SK-N-SH (cell line): Measurements from ENCODE around the gene ZNF490.

Experiments used
- EZH2phosphoT487 ChIP-seq: fragments of 200-600 bp; sonication (generic); IDR thresholded peaks from 2 replicates; pipeline ENCODE4 v1.6.1; 2017; ENCODE audit warnings: low read depth, mixed run types, mild to moderate bottlenecking, antibody characterized with exemption, moderate library complexity, borderline replicate concordance
- FOXM1 ChIP-seq: IDR thresholded peaks from 2 replicates; pipeline ENCODE4 v1.4.0; 2012; ENCODE audit warnings: low read depth, mild to moderate bottlenecking
- MXI1 ChIP-seq: IDR thresholded peaks from 2 replicates; pipeline ENCODE4 v1.6.1; 2012; ENCODE audit warnings: mild to moderate bottlenecking, low read depth, low read length, improper control_type of control experiment
- NRF1 ChIP-seq: IDR thresholded peaks from 2 replicates; pipeline ENCODE4 v1.6.1; 2012; ENCODE audit warnings: low read depth, mild to moderate bottlenecking, low read length
- POLR2AphosphoS5 ChIP-seq: IDR thresholded peaks from 2 replicates; pipeline ENCODE4 v1.6.1; 2012; ENCODE audit warnings: low read depth, low read length
- RAD21 ChIP-seq: IDR thresholded peaks from 2 replicates; pipeline ENCODE4 v1.6.1; 2012; ENCODE audit warnings: mild to moderate bottlenecking, low read length
- RFX5 ChIP-seq: IDR thresholded peaks from 2 replicates; pipeline ENCODE4 v1.6.1; 2012; ENCODE audit warnings: mild to moderate bottlenecking, improper control_type of control experiment, low read length
- SMC3 ChIP-seq: IDR thresholded peaks from 2 replicates; pipeline ENCODE4 v1.6.1; 2012; ENCODE audit warnings: low read depth, low read length, improper control_type of control experiment
- TAF1 ChIP-seq: IDR thresholded peaks from 2 replicates; pipeline ENCODE4 v1.6.1; 2012; ENCODE audit warnings: low read depth, mild to moderate bottlenecking, low read length, moderate library complexity, borderline replicate concordance
- TF ChIP-seq, protein P1 (sequence below): fragments of 150-350 bp; IDR thresholded peaks from 2 replicates; pipeline ENCODE4 v1.6.1; 2017; ENCODE audit warnings: antibody characterized with exemption, low read length, low read depth, borderline replicate concordance
- TF ChIP-seq, protein P2 (sequence below): fragments of 200-600 bp; sonication (generic); IDR thresholded peaks from 2 replicates; pipeline ENCODE4 v1.6.1; 2017; ENCODE audit warnings: antibody characterized with exemption, mild to moderate bottlenecking, moderate library complexity
- TF ChIP-seq, protein P3 (sequence below): IDR thresholded peaks from 2 replicates; pipeline ENCODE4 v1.4.0; 2012; ENCODE audit warnings: low read depth
- TF ChIP-seq, protein P4 (sequence below): fragments of 150-350 bp; IDR thresholded peaks from 2 replicates; pipeline ENCODE4 v1.6.1; 2016; ENCODE audit warnings: mild to moderate bottlenecking, low read depth, low read length

DNA sequence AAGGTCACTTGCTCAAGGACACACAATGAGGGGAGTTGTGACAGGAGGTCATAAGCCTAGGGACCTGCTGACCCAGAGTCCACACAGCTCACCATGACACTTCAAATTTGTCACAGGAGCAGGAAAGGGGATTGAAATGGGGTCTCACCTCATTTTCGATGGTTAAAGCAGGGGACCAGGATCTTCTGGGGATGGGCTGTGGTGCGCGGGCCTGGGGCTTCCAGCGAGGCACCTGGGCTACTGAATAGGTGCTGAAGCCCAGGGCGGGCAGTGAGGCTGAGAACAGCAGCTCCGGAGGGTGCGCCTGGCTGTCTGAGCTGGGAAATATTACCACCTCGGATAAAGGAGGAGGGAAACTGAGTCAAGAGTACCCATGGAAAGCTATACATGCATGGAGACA, 44.9 kb upstream of the ZNF490 start:
- TF ChIP-seq, protein P1, sequence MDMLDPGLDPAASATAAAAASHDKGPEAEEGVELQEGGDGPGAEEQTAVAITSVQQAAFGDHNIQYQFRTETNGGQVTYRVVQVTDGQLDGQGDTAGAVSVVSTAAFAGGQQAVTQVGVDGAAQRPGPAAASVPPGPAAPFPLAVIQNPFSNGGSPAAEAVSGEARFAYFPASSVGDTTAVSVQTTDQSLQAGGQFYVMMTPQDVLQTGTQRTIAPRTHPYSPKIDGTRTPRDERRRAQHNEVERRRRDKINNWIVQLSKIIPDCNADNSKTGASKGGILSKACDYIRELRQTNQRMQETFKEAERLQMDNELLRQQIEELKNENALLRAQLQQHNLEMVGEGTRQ = no peak
- TF ChIP-seq NRF1 = no peak
- TF ChIP-seq, protein P2, sequence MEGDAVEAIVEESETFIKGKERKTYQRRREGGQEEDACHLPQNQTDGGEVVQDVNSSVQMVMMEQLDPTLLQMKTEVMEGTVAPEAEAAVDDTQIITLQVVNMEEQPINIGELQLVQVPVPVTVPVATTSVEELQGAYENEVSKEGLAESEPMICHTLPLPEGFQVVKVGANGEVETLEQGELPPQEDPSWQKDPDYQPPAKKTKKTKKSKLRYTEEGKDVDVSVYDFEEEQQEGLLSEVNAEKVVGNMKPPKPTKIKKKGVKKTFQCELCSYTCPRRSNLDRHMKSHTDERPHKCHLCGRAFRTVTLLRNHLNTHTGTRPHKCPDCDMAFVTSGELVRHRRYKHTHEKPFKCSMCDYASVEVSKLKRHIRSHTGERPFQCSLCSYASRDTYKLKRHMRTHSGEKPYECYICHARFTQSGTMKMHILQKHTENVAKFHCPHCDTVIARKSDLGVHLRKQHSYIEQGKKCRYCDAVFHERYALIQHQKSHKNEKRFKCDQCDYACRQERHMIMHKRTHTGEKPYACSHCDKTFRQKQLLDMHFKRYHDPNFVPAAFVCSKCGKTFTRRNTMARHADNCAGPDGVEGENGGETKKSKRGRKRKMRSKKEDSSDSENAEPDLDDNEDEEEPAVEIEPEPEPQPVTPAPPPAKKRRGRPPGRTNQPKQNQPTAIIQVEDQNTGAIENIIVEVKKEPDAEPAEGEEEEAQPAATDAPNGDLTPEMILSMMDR = no peak
- no peak for TF ChIP-seq POLR2AphosphoS5
- TF ChIP-seq, protein P3, sequence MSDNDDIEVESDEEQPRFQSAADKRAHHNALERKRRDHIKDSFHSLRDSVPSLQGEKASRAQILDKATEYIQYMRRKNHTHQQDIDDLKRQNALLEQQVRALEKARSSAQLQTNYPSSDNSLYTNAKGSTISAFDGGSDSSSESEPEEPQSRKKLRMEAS = no peak
- no peak for TF ChIP-seq SMC3
- no peak for TF ChIP-seq RFX5
- TF ChIP-seq, protein P4, sequence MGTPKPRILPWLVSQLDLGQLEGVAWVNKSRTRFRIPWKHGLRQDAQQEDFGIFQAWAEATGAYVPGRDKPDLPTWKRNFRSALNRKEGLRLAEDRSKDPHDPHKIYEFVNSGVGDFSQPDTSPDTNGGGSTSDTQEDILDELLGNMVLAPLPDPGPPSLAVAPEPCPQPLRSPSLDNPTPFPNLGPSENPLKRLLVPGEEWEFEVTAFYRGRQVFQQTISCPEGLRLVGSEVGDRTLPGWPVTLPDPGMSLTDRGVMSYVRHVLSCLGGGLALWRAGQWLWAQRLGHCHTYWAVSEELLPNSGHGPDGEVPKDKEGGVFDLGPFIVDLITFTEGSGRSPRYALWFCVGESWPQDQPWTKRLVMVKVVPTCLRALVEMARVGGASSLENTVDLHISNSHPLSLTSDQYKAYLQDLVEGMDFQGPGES = no peak
- TF ChIP-seq EZH2phosphoT487 = no peak
- TF ChIP-seq RAD21 = no peak
- no peak for TF ChIP-seq FOXM1
- TF ChIP-seq TAF1 = no peak
- no peak for TF ChIP-seq MXI1
